ENCODE results near the gene MRPL54. TPM values are rescaled to one million over a fixed set of nuclear protein-coding genes. Genes with fewer than 3 reads are reported as not detected.

The MRPL54 gene
- total and polyA plus RNA-seq, 2 experiments from 2014 or later = 42.2 to 86.8 TPM

- H3K9me2 ChIP-seq (replicated peaks; ENCODE audit: insufficient read depth) = no peaks in the 10 kb centered on the region
- no peak overlapping the region for H3K4me2 ChIP-seq
- no peak for DNase-seq (ENCODE audit: low spot score)
- H3K4me1 ChIP-seq (ENCODE audit: insufficient read depth) = no peaks in the 10 kb centered on the region
- WGBS (ENCODE audit: low lambda C conversion rate, missing lambda C conversion rate) = 98% methylated on average over 24 of the region's 24 CpGs
- no peak overlapping the region for H3K4me3 ChIP-seq
- no peaks in the 10 kb centered on the region for H3K36me3 ChIP-seq (replicated peaks; ENCODE audit: insufficient read depth, low read depth)
- H4K20me1 ChIP-seq (ENCODE audit: insufficient read depth, poor library complexity, severe bottlenecking) = no peaks in the 10 kb centered on the region
- TF ChIP-seq CTCF (IDR thresholded peaks at IDR 0.05; ENCODE audit: poor library complexity) = no peak
- TF ChIP-seq EZH2 (IDR thresholded peaks at IDR 0.05; ENCODE audit: borderline replicate concordance) = no peak
- TF ChIP-seq EZH2phosphoT487 (IDR thresholded peaks at IDR 0.05; ENCODE audit: low read depth, severe bottlenecking, unreplicated experiment) = no peak
- no peak overlapping the region for H3K27ac ChIP-seq
- H3K9me3 ChIP-seq (ENCODE audit: low read depth) = no peaks in the 10 kb centered on the region
- no peaks in the 10 kb centered on the region for H3K79me2 ChIP-seq
- no peaks in the 10 kb centered on the region for H3K27me3 ChIP-seq
- no peak overlapping the region for H2AFZ ChIP-seq
Observed at GRCh38 chr19:3740431-3740830, 22.1 kb upstream of the MRPL54 start.

GRCh38 chr19:3743486-3743885 is 19.0 kb upstream of the MRPL54 start:
- H3K27ac ChIP-seq = no peak overlapping the region
- H2AFZ ChIP-seq = no peak overlapping the region
- H4K20me1 ChIP-seq (ENCODE audit: insufficient read depth, poor library complexity, severe bottlenecking) = no peaks in the 10 kb centered on the region
- DNase-seq (ENCODE audit: low spot score) = no peak
- TF ChIP-seq CTCF (IDR thresholded peaks at IDR 0.05; ENCODE audit: poor library complexity) = no peak
- no peak overlapping the region for H3K4me2 ChIP-seq
- H3K27me3 ChIP-seq = no peaks in the 10 kb centered on the region
- WGBS (ENCODE audit: low lambda C conversion rate, missing lambda C conversion rate) = 88% methylated on average over 2 of the region's 2 CpGs
- H3K79me2 ChIP-seq = no peaks in the 10 kb centered on the region
- H3K36me3 ChIP-seq (replicated peaks; ENCODE audit: insufficient read depth, low read depth) = no peaks in the 10 kb centered on the region
- no peaks in the 10 kb centered on the region for H3K9me2 ChIP-seq (replicated peaks; ENCODE audit: insufficient read depth)
- no peak overlapping the region for H3K4me3 ChIP-seq
- no peaks in the 10 kb centered on the region for H3K9me3 ChIP-seq (ENCODE audit: low read depth)
- no peaks in the 10 kb centered on the region for H3K4me1 ChIP-seq (ENCODE audit: insufficient read depth)

GRCh38 chr19:3745363-3746045 is 17.0 kb upstream of the MRPL54 start:
- H3K9me3 ChIP-seq (ENCODE audit: low read depth) = no peaks in the 10 kb centered on the region
- H3K4me2 ChIP-seq = no peak overlapping the region
- no peak for DNase-seq (ENCODE audit: low spot score)
- 81% methylated on average over 8 of the region's 8 CpGs for WGBS (ENCODE audit: low lambda C conversion rate, missing lambda C conversion rate)
- H3K36me3 ChIP-seq (replicated peaks; ENCODE audit: insufficient read depth, low read depth) = no peaks in the 10 kb centered on the region
- no peaks in the 10 kb centered on the region for H3K27me3 ChIP-seq
- H2AFZ ChIP-seq = no peak overlapping the region
- no peaks in the 10 kb centered on the region for H4K20me1 ChIP-seq (ENCODE audit: insufficient read depth, poor library complexity, severe bottlenecking)
- H3K27ac ChIP-seq = no peak overlapping the region
- TF ChIP-seq EZH2phosphoT487 (IDR thresholded peaks at IDR 0.05; ENCODE audit: low read depth, severe bottlenecking, unreplicated experiment) (no peak), CTCF (IDR thresholded peaks at IDR 0.05; ENCODE audit: poor library complexity) (no peak), EZH2 (IDR thresholded peaks at IDR 0.05; ENCODE audit: borderline replicate concordance) (no peak)
- no peak overlapping the region for H3K4me3 ChIP-seq
- no peaks in the 10 kb centered on the region for H3K9me2 ChIP-seq (replicated peaks; ENCODE audit: insufficient read depth)
- H3K79me2 ChIP-seq = no peaks in the 10 kb centered on the region
- H3K4me1 ChIP-seq (ENCODE audit: insufficient read depth) = no peaks in the 10 kb centered on the region

Measured in hepatocyte (in vitro differentiated cells).